OCI-LY1 (cell line): ENCODE data around the gene VRTN.

Source experiments
- EZH2 ChIP-seq: fragments of 200-600 bp; sonication (generic), shearing (Covaris generic); IDR thresholded peaks from 2 replicates; pipeline ENCODE4 v1.8.0; 2017; ENCODE audit warnings: borderline replicate concordance, mixed run types, mild to moderate bottlenecking, antibody characterized with exemption, low read length, moderate library complexity, mixed read lengths
- TF ChIP-seq, protein P1 (sequence below): fragments of 200-600 bp; sonication (generic), shearing (Covaris generic); IDR thresholded peaks from 2 replicates; pipeline ENCODE4 v1.5.1; 2017; ENCODE audit warnings: mild to moderate bottlenecking, antibody characterized with exemption, low read length, moderate library complexity, mixed read lengths

DNA sequence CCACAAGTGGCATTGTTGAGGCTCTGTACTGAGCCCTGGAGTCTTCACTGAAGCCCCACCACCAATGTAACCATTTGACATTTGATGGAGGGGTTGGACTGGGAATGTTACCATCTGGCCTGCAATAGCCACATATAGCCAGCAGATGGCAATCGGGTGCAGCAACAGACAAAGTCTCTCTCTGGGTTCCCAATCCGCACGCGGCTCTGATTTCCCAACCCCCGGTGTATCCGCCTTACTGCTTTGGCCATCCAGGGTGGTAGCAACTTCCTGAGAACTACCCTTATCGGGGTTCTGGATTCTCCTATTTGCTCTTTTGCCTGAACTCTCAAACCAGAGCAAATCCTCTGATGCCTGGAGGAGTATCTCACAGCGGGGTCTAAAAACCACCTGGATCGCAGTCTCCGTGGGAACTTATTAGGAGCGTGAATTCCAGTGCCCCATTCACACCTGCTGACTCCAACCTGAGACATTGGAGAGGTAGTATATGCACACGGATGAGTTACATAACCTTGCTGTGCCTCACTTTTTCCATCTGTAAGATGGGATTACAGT, 14.2 kb downstream of the VRTN start:
- no peak for TF ChIP-seq EZH2
- TF ChIP-seq, protein P1, sequence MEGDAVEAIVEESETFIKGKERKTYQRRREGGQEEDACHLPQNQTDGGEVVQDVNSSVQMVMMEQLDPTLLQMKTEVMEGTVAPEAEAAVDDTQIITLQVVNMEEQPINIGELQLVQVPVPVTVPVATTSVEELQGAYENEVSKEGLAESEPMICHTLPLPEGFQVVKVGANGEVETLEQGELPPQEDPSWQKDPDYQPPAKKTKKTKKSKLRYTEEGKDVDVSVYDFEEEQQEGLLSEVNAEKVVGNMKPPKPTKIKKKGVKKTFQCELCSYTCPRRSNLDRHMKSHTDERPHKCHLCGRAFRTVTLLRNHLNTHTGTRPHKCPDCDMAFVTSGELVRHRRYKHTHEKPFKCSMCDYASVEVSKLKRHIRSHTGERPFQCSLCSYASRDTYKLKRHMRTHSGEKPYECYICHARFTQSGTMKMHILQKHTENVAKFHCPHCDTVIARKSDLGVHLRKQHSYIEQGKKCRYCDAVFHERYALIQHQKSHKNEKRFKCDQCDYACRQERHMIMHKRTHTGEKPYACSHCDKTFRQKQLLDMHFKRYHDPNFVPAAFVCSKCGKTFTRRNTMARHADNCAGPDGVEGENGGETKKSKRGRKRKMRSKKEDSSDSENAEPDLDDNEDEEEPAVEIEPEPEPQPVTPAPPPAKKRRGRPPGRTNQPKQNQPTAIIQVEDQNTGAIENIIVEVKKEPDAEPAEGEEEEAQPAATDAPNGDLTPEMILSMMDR = peak; percentile 93
